DND-41 (cell line): ENCODE data around the gene TMC2.

Experiments used
- ATAC-seq: fragments of 200-7000 bp; cut with Tn5 transposase; 3 replicates; pipeline ENCODE4 v1.9.1; 2021; ENCODE audit warnings: low read depth; ENCODE audit not compliant: insufficient read depth
- DNase-seq: peaks from one replicate; pipeline ENCODE4 v3.0.0-alpha.2; 2020
- H2AFZ ChIP-seq: 2 replicates; pipeline ENCODE4 v1.6.0; 2012; ENCODE audit warnings: low read depth, low read length
- H3K27ac ChIP-seq: 2 replicates; pipeline ENCODE4 v1.5.1; 2012; ENCODE audit warnings: low read length, inconsistent platforms
- H3K27me3 ChIP-seq: fragments of 200-600 bp; sonication (generic); 2 replicates; pipeline ENCODE4 v1.6.0; 2012; ENCODE audit warnings: low read length, mild to moderate bottlenecking, inconsistent platforms; ENCODE audit not compliant: insufficient read depth, poor library complexity
- H3K36me3 ChIP-seq: 2 replicates; pipeline ENCODE4 v1.5.1; 2012; ENCODE audit warnings: low read length, inconsistent platforms; ENCODE audit not compliant: insufficient read depth
- H3K4me1 ChIP-seq: 2 replicates; pipeline ENCODE4 v1.5.1; 2012; ENCODE audit warnings: mild to moderate bottlenecking, low read length; ENCODE audit not compliant: insufficient read depth
- H3K4me2 ChIP-seq: 2 replicates; pipeline ENCODE4 v1.6.0; 2012; ENCODE audit warnings: mild to moderate bottlenecking, moderate library complexity, low read length, inconsistent platforms; ENCODE audit not compliant: insufficient read depth
- H3K4me3 ChIP-seq, 2 experiments: fragments of 200-600 bp in 1 of 2; shearing (Covaris generic) in 1 of 2; 2 replicates each; pipeline ENCODE4 v1.5.1; 2012 to 2016; ENCODE audit warnings: inconsistent platforms in 2 of 2, low read length in 2 of 2, mild to moderate bottlenecking in 2 of 2, low read depth in 1 of 2, moderate library complexity in 1 of 2
- H3K79me2 ChIP-seq: 2 replicates; pipeline ENCODE4 v1.6.0; 2012; ENCODE audit warnings: low read length, inconsistent platforms; ENCODE audit not compliant: insufficient read depth
- H3K9ac ChIP-seq: 2 replicates; pipeline ENCODE4 v1.6.0; 2012; ENCODE audit warnings: low read depth, mild to moderate bottlenecking, inconsistent platforms, low read length, moderate library complexity
- H3K9me3 ChIP-seq: 2 replicates; pipeline ENCODE4 v1.5.1; 2012; ENCODE audit warnings: low read length, moderate library complexity, mild to moderate bottlenecking, inconsistent platforms; ENCODE audit not compliant: insufficient read depth, severe bottlenecking
- H4K20me1 ChIP-seq: 2 replicates; pipeline ENCODE4 v1.6.0; 2012; ENCODE audit warnings: low read length; ENCODE audit not compliant: insufficient read depth
- CTCF ChIP-seq: IDR thresholded peaks from 2 replicates; pipeline ENCODE4 v1.5.1; 2012; ENCODE audit warnings: borderline replicate concordance, low read length, moderate library complexity, mild to moderate bottlenecking; ENCODE audit not compliant: poor library complexity, severe bottlenecking; ENCODE audit errors: extremely low read depth
- EZH2 ChIP-seq: IDR thresholded peaks from 3 replicates; pipeline ENCODE4 v1.6.1; 2012; ENCODE audit warnings: borderline replicate concordance, low read depth, mild to moderate bottlenecking, moderate library complexity, low read length, inconsistent platforms; ENCODE audit not compliant: severe bottlenecking

TMC2 gene

DNA sequence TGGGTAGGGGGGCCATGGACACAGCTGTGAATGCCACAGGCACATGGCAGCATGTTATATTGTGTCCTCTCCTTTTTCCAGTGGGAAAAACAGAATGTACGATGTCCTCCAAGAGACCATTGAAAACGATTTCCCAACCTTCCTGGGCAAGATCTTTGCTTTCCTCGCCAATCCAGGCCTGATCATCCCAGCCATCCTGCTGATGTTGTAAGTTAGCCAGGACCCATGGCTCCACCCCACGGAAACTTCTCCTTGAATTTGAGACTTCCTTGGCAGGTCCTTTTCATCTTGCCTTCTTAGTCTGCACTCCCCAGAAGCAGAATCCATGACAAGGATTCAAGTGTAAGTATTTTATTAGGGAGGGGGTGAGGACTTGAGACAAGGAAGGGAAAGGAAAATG lies 87.8 kb downstream of the TMC2 start:
- no peak overlapping the region for H3K9ac ChIP-seq
- no peak overlapping the region for H3K27ac ChIP-seq
- no peaks in the 10 kb centered on the region for H3K4me1 ChIP-seq
- peaks cover 13% of the 10 kb centered on the region for H3K27me3 ChIP-seq
- no peaks in the 10 kb centered on the region for H3K9me3 ChIP-seq
- ATAC-seq: no peak
- no peaks in the 10 kb centered on the region for H4K20me1 ChIP-seq
- H3K79me2 ChIP-seq: no peaks in the 10 kb centered on the region
- H3K4me3 ChIP-seq: no peak overlapping the region
- no peak for TF ChIP-seq EZH2
- TF ChIP-seq CTCF: no peak
- no peak overlapping the region for H2AFZ ChIP-seq
- DNase-seq: no peak
- H3K4me2 ChIP-seq: no peak overlapping the region
- H3K36me3 ChIP-seq: no peaks in the 10 kb centered on the region

DNA sequence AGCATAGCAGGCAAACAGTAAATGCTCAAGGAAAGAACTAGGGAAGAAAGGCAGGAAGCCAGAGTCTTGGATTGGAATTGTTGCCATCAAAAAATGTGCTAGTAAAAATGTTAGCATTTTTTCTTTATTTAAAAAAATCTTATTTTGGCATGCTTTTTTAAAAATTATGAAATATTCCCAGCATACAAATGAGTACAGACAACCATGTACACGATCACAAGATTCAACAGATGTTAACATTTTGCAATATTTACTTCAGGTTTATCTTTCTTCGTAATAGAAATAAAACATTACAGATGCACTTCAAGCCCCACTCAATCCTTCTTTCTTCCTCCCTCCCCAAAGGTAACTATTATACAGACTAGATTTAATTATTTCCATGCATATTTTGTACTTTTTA lies 88.7 kb downstream of the TMC2 start:
- no peaks in the 10 kb centered on the region for H3K79me2 ChIP-seq
- H3K4me2 ChIP-seq: no peak overlapping the region
- no peak for ATAC-seq
- DNase-seq: no peak
- TF ChIP-seq CTCF: no peak
- no peak for TF ChIP-seq EZH2
- no peaks in the 10 kb centered on the region for H3K9me3 ChIP-seq
- H3K9ac ChIP-seq: no peak overlapping the region
- no peak overlapping the region for H2AFZ ChIP-seq
- no peaks in the 10 kb centered on the region for H3K36me3 ChIP-seq
- H3K4me1 ChIP-seq: no peaks in the 10 kb centered on the region
- H3K27ac ChIP-seq: no peak overlapping the region
- no peaks in the 10 kb centered on the region for H4K20me1 ChIP-seq
- peaks cover 15% of the 10 kb centered on the region for H3K27me3 ChIP-seq
- no peak overlapping the region for H3K4me3 ChIP-seq

DNA sequence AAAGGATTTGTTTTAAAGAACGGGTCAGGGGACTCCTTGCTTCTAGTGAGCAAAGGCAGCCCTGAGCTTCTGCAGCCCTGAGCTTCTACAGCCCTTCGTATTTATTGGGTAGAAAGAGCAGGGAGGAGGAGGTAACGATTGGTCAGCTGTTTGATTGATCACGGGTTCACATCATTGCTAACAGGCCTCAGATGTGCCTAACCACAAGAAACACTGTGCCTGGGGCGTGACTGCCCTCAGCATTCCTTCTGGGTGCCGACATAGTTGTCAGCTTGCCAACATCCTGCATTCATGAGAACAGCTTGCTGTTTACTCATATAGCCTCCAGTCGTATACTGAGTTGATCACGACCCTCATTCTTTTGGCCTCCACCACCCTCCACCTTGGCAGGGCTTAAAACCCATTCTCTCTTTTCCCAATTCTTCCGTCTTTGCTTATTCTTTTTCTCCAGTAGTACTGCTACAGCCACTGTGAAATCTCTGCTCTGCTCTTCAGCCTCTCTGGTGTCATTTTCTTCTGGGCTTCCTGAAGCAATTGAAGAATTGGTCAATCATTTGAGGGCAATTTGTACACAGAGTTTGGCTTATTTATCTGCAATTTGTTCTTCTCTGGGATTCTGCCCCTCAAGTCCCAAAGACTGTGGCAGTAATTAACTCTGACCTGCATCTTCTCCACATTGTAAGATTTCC lies 90.6 kb downstream of the TMC2 start:
- no peaks in the 10 kb centered on the region for H3K79me2 ChIP-seq
- no peak overlapping the region for H3K4me3 ChIP-seq
- H3K4me1 ChIP-seq: no peaks in the 10 kb centered on the region
- no peak overlapping the region for H2AFZ ChIP-seq
- DNase-seq (no peak), ATAC-seq (no peak)
- no peaks in the 10 kb centered on the region for H3K36me3 ChIP-seq
- peaks cover 13% of the 10 kb centered on the region for H3K27me3 ChIP-seq
- no peaks in the 10 kb centered on the region for H3K9me3 ChIP-seq
- H3K9ac ChIP-seq: no peak overlapping the region
- no peak overlapping the region for H3K27ac ChIP-seq
- TF ChIP-seq EZH2 (no peak), CTCF (no peak)
- no peaks in the 10 kb centered on the region for H4K20me1 ChIP-seq
- no peak overlapping the region for H3K4me2 ChIP-seq

DNA sequence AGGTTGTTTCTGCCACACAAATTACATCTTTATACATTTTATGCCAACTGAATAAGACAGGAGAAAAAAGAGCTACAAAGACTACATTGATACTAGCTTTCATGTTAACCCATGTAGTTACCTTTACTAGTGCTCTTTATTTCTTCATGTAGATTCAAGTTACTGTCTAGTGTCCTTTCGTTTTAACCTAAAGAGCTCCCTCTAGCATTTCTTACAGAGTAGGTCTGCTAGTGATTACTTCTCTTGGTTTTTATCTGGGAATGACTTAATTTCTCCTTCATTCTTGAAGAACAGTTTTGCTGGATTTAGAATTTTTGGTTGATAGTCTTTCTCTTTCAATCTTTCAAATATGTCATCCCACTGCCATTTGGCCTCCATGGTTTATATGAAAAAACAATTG lies 94.9 kb downstream of the TMC2 start:
- no peaks in the 10 kb centered on the region for H4K20me1 ChIP-seq
- no peak overlapping the region for H2AFZ ChIP-seq
- no peaks in the 10 kb centered on the region for H3K4me1 ChIP-seq
- H3K9me3 ChIP-seq: no peaks in the 10 kb centered on the region
- no peak for ATAC-seq
- H3K4me2 ChIP-seq: no peak overlapping the region
- no peaks in the 10 kb centered on the region for H3K79me2 ChIP-seq
- no peak overlapping the region for H3K4me3 ChIP-seq
- H3K27ac ChIP-seq: no peak overlapping the region
- no peaks in the 10 kb centered on the region for H3K36me3 ChIP-seq
- H3K9ac ChIP-seq: no peak overlapping the region
- TF ChIP-seq EZH2 (no peak), CTCF (no peak)
- H3K27me3 ChIP-seq: peaks cover 29% of the 10 kb centered on the region
- DNase-seq: no peak
